ENCODE results near the gene VAV2. TPM values are rescaled to one million over a fixed set of nuclear protein-coding genes. Genes with fewer than 3 reads are reported as not detected.
A peak's percentile ranks its signal among the peaks of the same experiment; 100 is the strongest.

VAV2 gene
- polyA plus RNA-seq, 1 donor: 48.4 TPM

GRCh38 chr9:133879615-133880014 is 112.5 kb downstream of the VAV2 start:
- Histone ChIP-seq H3K36me3 (ENCODE audit: control insufficient read depth, insufficient read depth, low read length) (peaks cover 5% of the 10 kb centered on the region), H3K27me3 (ENCODE audit: control insufficient read depth, insufficient read depth, low read length) (no peaks in the 10 kb centered on the region), H3K4me1 (ENCODE audit: control insufficient read depth, insufficient read depth, low read length) (peaks cover 20% of the 10 kb centered on the region), H3K4me3 (ENCODE audit: low read length) (no peak overlapping the region), H3K27ac (ENCODE audit: low read length) (no peak overlapping the region), H3K9me3 (ENCODE audit: control insufficient read depth, low read depth, low read length) (peaks cover 3% of the 10 kb centered on the region)
- WGBS (ENCODE audit: insufficient coverage, low lambda C conversion rate): no CpG with 5 or more reads among the region's 11 CpGs
- DNase-seq: no peak

- Histone ChIP-seq H3K9me3 (ENCODE audit: control insufficient read depth, low read depth, low read length) (peaks cover 3% of the 10 kb centered on the region), H3K4me3 (ENCODE audit: low read length) (no peak overlapping the region), H3K4me1 (ENCODE audit: control insufficient read depth, insufficient read depth, low read length) (peaks cover 32% of the 10 kb centered on the region), H3K27ac (ENCODE audit: low read length) (no peak overlapping the region), H3K27me3 (ENCODE audit: control insufficient read depth, insufficient read depth, low read length) (no peaks in the 10 kb centered on the region), H3K36me3 (ENCODE audit: control insufficient read depth, insufficient read depth, low read length) (peaks cover 5% of the 10 kb centered on the region)
- DNase-seq: no peak
- no CpG with 5 or more reads among the region's 13 CpGs for WGBS (ENCODE audit: insufficient coverage, low lambda C conversion rate)
These were observed 113.7 kb downstream of the VAV2 start for GRCh38 chr9:133878402-133878801.

- Histone ChIP-seq H3K4me3 (ENCODE audit: low read length) (no peak overlapping the region), H3K36me3 (ENCODE audit: control insufficient read depth, insufficient read depth, low read length) (peaks cover 5% of the 10 kb centered on the region), H3K4me1 (ENCODE audit: control insufficient read depth, insufficient read depth, low read length) (peaks cover 36% of the 10 kb centered on the region), H3K27me3 (ENCODE audit: control insufficient read depth, insufficient read depth, low read length) (no peaks in the 10 kb centered on the region), H3K9me3 (ENCODE audit: control insufficient read depth, low read depth, low read length) (peaks cover 3% of the 10 kb centered on the region), H3K27ac (ENCODE audit: low read length) (no peak overlapping the region)
- WGBS (ENCODE audit: insufficient coverage, low lambda C conversion rate): no CpG with 5 or more reads among the region's 17 CpGs
- no peak for DNase-seq
These were observed 114.2 kb downstream of the VAV2 start for GRCh38 chr9:133877967-133878366.

DNA sequence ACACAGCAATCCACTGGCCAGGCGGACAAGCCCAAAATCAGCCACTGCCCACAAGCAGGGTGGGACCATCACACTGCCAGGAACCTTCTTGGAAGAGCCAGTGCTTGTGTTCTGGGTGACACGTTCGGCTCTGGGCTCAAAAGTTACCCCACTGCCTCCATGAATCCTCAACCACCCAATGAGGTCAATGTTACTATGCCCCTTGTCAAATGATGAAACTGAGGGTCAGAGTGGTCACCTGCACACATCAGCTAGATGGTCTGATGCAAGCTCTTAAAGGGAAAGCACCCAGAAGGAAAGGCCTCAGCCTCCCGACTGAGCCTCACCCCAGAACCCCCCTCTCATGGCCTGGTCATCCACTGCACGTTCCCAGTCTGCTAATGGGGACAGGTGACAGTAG is 114.8 kb downstream of the VAV2 start:
- no CpG with 5 or more reads among the region's 5 CpGs for WGBS (ENCODE audit: insufficient coverage, low lambda C conversion rate)
- Histone ChIP-seq H3K4me3 (ENCODE audit: low read length) (no peak overlapping the region), H3K4me1 (ENCODE audit: control insufficient read depth, insufficient read depth, low read length) (peaks cover 36% of the 10 kb centered on the region), H3K27ac (ENCODE audit: low read length) (no peak overlapping the region), H3K9me3 (ENCODE audit: control insufficient read depth, low read depth, low read length) (peaks cover 3% of the 10 kb centered on the region), H3K27me3 (ENCODE audit: control insufficient read depth, insufficient read depth, low read length) (no peaks in the 10 kb centered on the region), H3K36me3 (ENCODE audit: control insufficient read depth, insufficient read depth, low read length) (peaks cover 5% of the 10 kb centered on the region)
- no peak for DNase-seq

- no peak overlapping the region for H3K27ac ChIP-seq (ENCODE audit: low read length)
- no CpG with 5 or more reads among the region's 13 CpGs for WGBS (ENCODE audit: insufficient coverage, low lambda C conversion rate)
- H3K36me3 ChIP-seq (ENCODE audit: control insufficient read depth, insufficient read depth, low read length): peaks cover 5% of the 10 kb centered on the region
These were observed 115.3 kb downstream of the VAV2 start for GRCh38 chr9:133876836-133877235.

GRCh38 chr9:133876144-133876543 is 116.0 kb downstream of the VAV2 start:
- H3K36me3 ChIP-seq (ENCODE audit: control insufficient read depth, insufficient read depth, low read length): peaks cover 4% of the 10 kb centered on the region
- H3K9me3 ChIP-seq (ENCODE audit: control insufficient read depth, low read depth, low read length): peaks cover 3% of the 10 kb centered on the region
- peaks cover 34% of the 10 kb centered on the region for H3K4me1 ChIP-seq (ENCODE audit: control insufficient read depth, insufficient read depth, low read length)
- H3K4me3 ChIP-seq (ENCODE audit: low read length): no peak overlapping the region
- no CpG with 5 or more reads among the region's 11 CpGs for WGBS (ENCODE audit: insufficient coverage, low lambda C conversion rate)
- DNase-seq: peak in 1 of 2 donors; percentile 44
- H3K27me3 ChIP-seq (ENCODE audit: control insufficient read depth, insufficient read depth, low read length): no peaks in the 10 kb centered on the region
- H3K27ac ChIP-seq (ENCODE audit: low read length): no peak overlapping the region

More at GRCh38 chr9:133876836-133877235, 115.3 kb downstream of the VAV2 start:
- Histone ChIP-seq H3K4me3 (ENCODE audit: low read length) (no peak overlapping the region), H3K27me3 (ENCODE audit: control insufficient read depth, insufficient read depth, low read length) (no peaks in the 10 kb centered on the region), H3K4me1 (ENCODE audit: control insufficient read depth, insufficient read depth, low read length) (peaks cover 34% of the 10 kb centered on the region), H3K9me3 (ENCODE audit: control insufficient read depth, low read depth, low read length) (peaks cover 3% of the 10 kb centered on the region)
- no peak for DNase-seq

DNA sequence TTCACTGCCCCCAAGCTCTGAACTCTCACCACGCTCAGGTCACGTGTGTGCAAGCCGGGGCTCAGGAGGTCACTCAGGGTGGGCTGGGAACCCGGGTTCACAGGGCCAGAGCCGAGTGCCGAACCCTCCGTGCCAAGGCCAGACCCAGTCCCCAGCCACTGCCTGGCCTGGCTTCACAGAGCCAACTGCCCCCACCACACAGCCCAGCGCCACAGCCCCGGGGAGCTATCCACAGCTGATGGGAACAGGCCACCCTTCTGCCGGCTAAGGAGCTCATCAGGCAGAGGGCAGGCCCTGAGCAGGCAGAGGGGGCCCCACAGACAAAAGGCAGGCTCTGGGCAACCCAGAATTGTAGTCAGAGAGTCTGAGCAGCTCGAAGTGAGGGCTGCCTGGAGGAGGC is 117.0 kb downstream of the VAV2 start:
- Histone ChIP-seq H3K4me3 (ENCODE audit: low read length) (no peak overlapping the region), H3K4me1 (ENCODE audit: control insufficient read depth, insufficient read depth, low read length) (peaks cover 34% of the 10 kb centered on the region), H3K36me3 (ENCODE audit: control insufficient read depth, insufficient read depth, low read length) (peaks cover 2% of the 10 kb centered on the region), H3K9me3 (ENCODE audit: control insufficient read depth, low read depth, low read length) (peaks cover 3% of the 10 kb centered on the region), H3K27ac (ENCODE audit: low read length) (no peak overlapping the region), H3K27me3 (ENCODE audit: control insufficient read depth, insufficient read depth, low read length) (no peaks in the 10 kb centered on the region)
- WGBS (ENCODE audit: insufficient coverage, low lambda C conversion rate): no CpG with 5 or more reads among the region's 11 CpGs
- no peak for DNase-seq

DNA sequence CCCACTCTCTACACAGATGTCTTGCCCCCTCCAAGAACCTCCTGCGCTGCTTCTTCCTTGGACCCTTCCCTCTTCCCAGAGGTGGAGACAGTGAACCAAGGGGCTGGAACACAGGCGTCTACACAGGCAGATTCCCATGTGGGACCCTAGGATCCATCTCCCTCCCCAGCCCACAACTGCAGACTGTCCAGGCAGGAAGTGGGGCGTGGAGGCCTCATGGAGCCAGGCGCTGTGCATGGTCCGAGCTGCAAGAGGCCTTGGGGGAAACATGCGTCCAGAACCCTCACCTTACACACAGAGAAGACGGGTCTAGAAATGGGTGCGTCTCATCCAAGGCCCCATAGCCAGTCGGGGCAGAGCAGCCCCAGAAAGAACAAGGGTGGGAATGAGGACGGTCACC is 117.5 kb downstream of the VAV2 start:
- H3K4me3 ChIP-seq (ENCODE audit: low read length): no peak overlapping the region
- peaks cover 2% of the 10 kb centered on the region for H3K36me3 ChIP-seq (ENCODE audit: control insufficient read depth, insufficient read depth, low read length)
- no CpG with 5 or more reads among the region's 10 CpGs for whole genome bisulfite sequencing (ENCODE audit: insufficient coverage, low lambda C conversion rate)
- no peak for DNase-seq
- peak overlapping the region; percentile 59 for H3K27ac ChIP-seq (ENCODE audit: low read length)
- H3K27me3 ChIP-seq (ENCODE audit: control insufficient read depth, insufficient read depth, low read length): no peaks in the 10 kb centered on the region
- H3K4me1 ChIP-seq (ENCODE audit: control insufficient read depth, insufficient read depth, low read length): peaks cover 34% of the 10 kb centered on the region
- peaks cover 3% of the 10 kb centered on the region for H3K9me3 ChIP-seq (ENCODE audit: control insufficient read depth, low read depth, low read length)

- Histone ChIP-seq H3K4me1 (ENCODE audit: control insufficient read depth, insufficient read depth, low read length) (peaks cover 34% of the 10 kb centered on the region), H3K4me3 (ENCODE audit: low read length) (no peak overlapping the region), H3K9me3 (ENCODE audit: control insufficient read depth, low read depth, low read length) (peaks cover 3% of the 10 kb centered on the region), H3K27me3 (ENCODE audit: control insufficient read depth, insufficient read depth, low read length) (no peaks in the 10 kb centered on the region), H3K27ac (ENCODE audit: low read length) (peak overlapping the region; percentile 59), H3K36me3 (ENCODE audit: control insufficient read depth, insufficient read depth, low read length) (peaks cover 2% of the 10 kb centered on the region)
- no CpG with 5 or more reads among the region's 14 CpGs for WGBS (ENCODE audit: insufficient coverage, low lambda C conversion rate)
- DNase-seq: peak; percentile 71 to 86
These were observed 118.0 kb downstream of the VAV2 start for GRCh38 chr9:133874060-133874657.

- peaks cover 34% of the 10 kb centered on the region for H3K4me1 ChIP-seq (ENCODE audit: control insufficient read depth, insufficient read depth, low read length)
- no peak overlapping the region for H3K4me3 ChIP-seq (ENCODE audit: low read length)
- H3K9me3 ChIP-seq (ENCODE audit: control insufficient read depth, low read depth, low read length): peaks cover 3% of the 10 kb centered on the region
- H3K36me3 ChIP-seq (ENCODE audit: control insufficient read depth, insufficient read depth, low read length): peaks cover 2% of the 10 kb centered on the region
- no peaks in the 10 kb centered on the region for H3K27me3 ChIP-seq (ENCODE audit: control insufficient read depth, insufficient read depth, low read length)
- DNase-seq: no peak
- no CpG with 5 or more reads among the region's 9 CpGs for WGBS (ENCODE audit: insufficient coverage, low lambda C conversion rate)
- peak overlapping the region; percentile 59 for H3K27ac ChIP-seq (ENCODE audit: low read length)
These were observed 118.6 kb downstream of the VAV2 start for GRCh38 chr9:133873461-133873891.

DNA sequence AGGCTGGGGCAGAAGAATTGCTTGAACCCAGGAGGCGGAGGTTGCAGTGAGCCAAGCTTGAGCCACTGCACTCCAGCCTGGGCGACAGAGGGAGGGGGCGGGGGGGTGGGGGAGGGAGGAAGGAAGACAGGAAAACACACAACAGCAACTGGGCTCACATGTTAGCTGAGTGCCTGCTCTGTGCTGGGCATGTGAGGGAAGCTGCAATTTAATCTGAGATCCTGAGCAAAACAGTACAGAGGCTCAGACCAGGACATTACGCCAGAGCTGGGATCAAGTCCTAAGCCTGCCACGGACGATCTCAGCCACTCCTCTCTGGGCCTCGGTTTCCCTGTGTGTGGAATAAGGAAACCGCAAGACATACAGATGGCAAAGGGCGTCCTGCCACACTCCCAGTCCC is 119.1 kb downstream of the VAV2 start:
- no peaks in the 10 kb centered on the region for H3K27me3 ChIP-seq (ENCODE audit: control insufficient read depth, insufficient read depth, low read length)
- DNase-seq: no peak
- H3K4me1 ChIP-seq (ENCODE audit: control insufficient read depth, insufficient read depth, low read length): peaks cover 32% of the 10 kb centered on the region
- H3K36me3 ChIP-seq (ENCODE audit: control insufficient read depth, insufficient read depth, low read length): peaks cover 3% of the 10 kb centered on the region
- no CpG with 5 or more reads among the region's 9 CpGs for WGBS (ENCODE audit: insufficient coverage, low lambda C conversion rate)
- H3K27ac ChIP-seq (ENCODE audit: low read length): no peak overlapping the region
- H3K4me3 ChIP-seq (ENCODE audit: low read length): no peak overlapping the region
- H3K9me3 ChIP-seq (ENCODE audit: control insufficient read depth, low read depth, low read length): peaks cover 3% of the 10 kb centered on the region
